NCI-H510A treated with DMSO at 0.1 percent for 48 hours (cell line): ENCODE measurements around the gene IGHMBP2.
A peak's percentile ranks its signal among the peaks of the same experiment; 100 is the strongest.
"Not testable (repeated sequence)": the region's sequence is repeated elsewhere in the genome, so short reads cannot be mapped to it uniquely, and the experiment has no call there.

ENCODE experiments used
- DNase-seq: peaks from one replicate; lab custom pipeline; 2025; lab: John Stamatoyannopoulos, UW

IGHMBP2 gene

GRCh38 chr11:68903288-68904247, at the start of gene IGHMBP2, which contains the start of gene MRPL21:
Gene IGHMBP2, plus strand, starts transcription at chr11:68903891. Its CDS starts 62 bp downstream, at chr11:68903953.
Gene MRPL21, minus strand, starts transcription at chr11:68903832. Its CDS starts 22 bp downstream, at chr11:68903810.
- DNase-seq, result peak; percentile 82

- no peak for DNase-seq
These were observed 49.3 kb upstream of the IGHMBP2 start for GRCh38 chr11:68854273-68854958.

GRCh38 chr11:68855205-68855981, 48.3 kb upstream of the IGHMBP2 start:
- DNase-seq, result no peak

- DNase-seq, result not testable (repeated sequence)
These were observed 47.2 kb upstream of the IGHMBP2 start for GRCh38 chr11:68856425-68857030.

GRCh38 chr11:68857037-68857586, 46.6 kb upstream of the IGHMBP2 start:
- DNase-seq, result no peak

GRCh38 chr11:68859123-68859522, 44.6 kb upstream of the IGHMBP2 start:
- no peak for DNase-seq

GRCh38 chr11:68862421-68862820, 41.3 kb upstream of the IGHMBP2 start:
- DNase-seq, result no peak

- no peak for DNase-seq
These were observed 40.0 kb upstream of the IGHMBP2 start for GRCh38 chr11:68863553-68864265.

- DNase-seq, result no peak
These were observed 38.5 kb upstream of the IGHMBP2 start for GRCh38 chr11:68865241-68865640.

GRCh38 chr11:68867066-68867465, 36.6 kb upstream of the IGHMBP2 start:
- DNase-seq, result no peak

- no peak for DNase-seq
These were observed 35.4 kb upstream of the IGHMBP2 start for GRCh38 chr11:68868221-68868835.

- DNase-seq, result peak; percentile 26
These were observed 33.2 kb upstream of the IGHMBP2 start for GRCh38 chr11:68870470-68870869.

GRCh38 chr11:68872216-68873003, 31.3 kb upstream of the IGHMBP2 start:
- no peak for DNase-seq

- DNase-seq, result no peak
These were observed 25.7 kb upstream of the IGHMBP2 start for GRCh38 chr11:68878022-68878421.

GRCh38 chr11:68880851-68881250, 22.8 kb upstream of the IGHMBP2 start:
- DNase-seq, result no peak

- DNase-seq, result no peak
These were observed 22.4 kb upstream of the IGHMBP2 start for GRCh38 chr11:68881320-68881719.

GRCh38 chr11:68882391-68882790, 21.3 kb upstream of the IGHMBP2 start:
- no peak for DNase-seq

GRCh38 chr11:68884827-68885226, 18.9 kb upstream of the IGHMBP2 start:
- not testable (repeated sequence) for DNase-seq

GRCh38 chr11:68889948-68890446, 13.7 kb upstream of the IGHMBP2 start:
- DNase-seq, result no peak
